CD4-positive, alpha-beta T cell treated with Interleukin-21 for 1 hour (primary cell): ENCODE measurements around the gene GSC2.
A peak's percentile ranks its signal among the peaks of the same experiment; 100 is the strongest.

Experiments
- DNase-seq: peaks from one replicate; pipeline ENCODE4 v3.0.0-alpha.2; 2020

GSC2 gene

GRCh38 chr22:19132693-19133400, 17.2 kb downstream of the GSC2 start:
- no peak for DNase-seq

- no peak for DNase-seq
These were observed 17.9 kb downstream of the GSC2 start for GRCh38 chr22:19132153-19132552.

DNA sequence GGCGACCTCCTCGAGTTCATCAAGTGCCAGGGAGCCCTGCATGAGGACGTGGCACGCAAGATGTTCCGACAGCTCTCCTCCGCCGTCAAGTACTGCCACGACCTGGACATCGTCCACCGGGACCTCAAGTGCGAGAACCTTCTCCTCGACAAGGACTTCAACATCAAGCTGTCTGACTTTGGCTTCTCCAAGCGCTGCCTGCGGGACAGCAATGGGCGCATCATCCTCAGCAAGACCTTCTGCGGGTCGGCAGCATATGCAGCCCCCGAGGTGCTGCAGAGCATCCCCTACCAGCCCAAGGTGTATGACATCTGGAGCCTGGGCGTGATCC, 18.4 kb downstream of the GSC2 start:
- no peak for DNase-seq

DNA sequence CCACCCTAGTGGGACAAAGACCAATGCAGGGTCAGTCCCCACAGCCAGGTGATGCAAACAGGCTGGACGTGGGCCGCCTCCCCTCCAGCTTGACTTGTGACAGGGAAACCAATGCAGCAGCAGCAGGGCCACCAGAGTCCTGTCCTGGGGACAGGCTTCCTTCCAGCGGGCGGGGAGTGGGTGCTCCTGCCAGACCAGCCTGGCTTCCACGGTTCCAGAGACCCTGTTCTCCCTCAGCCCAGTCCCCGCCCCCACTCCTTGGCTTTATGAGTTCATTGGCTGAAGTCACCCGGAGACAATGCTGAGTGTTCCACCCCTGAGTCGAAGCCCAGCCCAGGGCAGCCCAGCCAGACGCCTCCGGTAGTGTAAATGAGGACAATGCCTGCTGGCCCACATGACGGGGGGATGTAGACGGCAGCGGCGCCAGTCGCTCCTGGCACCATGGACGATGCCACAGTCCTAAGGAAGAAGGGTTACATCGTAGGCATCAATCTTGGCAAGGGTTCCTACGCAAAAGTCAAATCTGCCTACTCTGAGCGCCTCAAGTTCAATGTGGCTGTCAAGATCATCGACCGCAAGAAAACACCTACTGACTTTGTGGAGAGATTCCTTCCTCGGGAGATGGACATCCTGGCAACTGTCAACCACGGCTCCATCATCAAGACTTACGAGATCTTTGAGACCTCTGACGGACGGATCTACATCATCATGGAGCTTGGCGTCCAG, 19.0 kb downstream of the GSC2 start, which contains the start of gene TSSK2:
TSS of gene TSSK2 (plus strand) at position 350 of the 726 bp plus-strand sequence. CDS start at position 442, 92 bp downstream.
- DNase-seq: no peak

- no peak for DNase-seq
These were observed 20.2 kb downstream of the GSC2 start for GRCh38 chr22:19129871-19130270.

DNA sequence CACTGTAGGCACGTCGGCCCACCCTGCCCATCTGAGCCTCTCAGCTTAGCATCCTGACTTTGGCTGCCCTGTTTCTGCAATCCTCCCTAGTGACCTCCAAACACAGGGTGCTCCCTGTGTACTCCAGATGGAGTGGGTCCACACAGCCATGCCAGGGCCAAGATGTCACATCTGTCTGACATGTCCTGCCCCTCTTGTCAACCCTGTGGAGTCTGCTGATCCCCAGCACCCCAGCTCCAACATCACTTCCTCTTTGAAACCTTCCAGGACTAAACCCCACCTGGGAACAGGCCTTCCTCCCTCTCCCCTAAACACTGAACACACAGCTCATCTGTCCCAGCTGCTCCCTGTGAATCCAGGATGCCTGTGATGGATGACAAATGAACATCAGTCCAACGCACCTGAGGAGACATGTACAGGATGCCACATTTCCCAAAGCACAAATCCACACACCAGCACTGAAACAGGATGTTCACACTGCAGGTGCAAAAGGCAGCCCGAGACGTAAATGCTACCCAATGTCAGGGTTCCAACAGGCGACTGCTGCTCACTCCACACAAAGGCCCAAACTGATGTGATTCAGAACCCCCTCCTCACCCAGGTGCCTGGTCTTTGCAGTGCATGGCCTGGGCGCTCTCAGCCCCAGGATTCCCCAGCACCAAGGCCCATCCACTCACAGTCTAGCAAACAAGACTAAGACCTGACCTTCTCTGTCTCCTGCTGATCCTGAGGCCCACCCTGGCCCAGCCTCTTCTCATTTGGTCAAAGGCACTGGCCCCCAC, 21.0 kb downstream of the GSC2 start:
- DNase-seq: no peak

DNA sequence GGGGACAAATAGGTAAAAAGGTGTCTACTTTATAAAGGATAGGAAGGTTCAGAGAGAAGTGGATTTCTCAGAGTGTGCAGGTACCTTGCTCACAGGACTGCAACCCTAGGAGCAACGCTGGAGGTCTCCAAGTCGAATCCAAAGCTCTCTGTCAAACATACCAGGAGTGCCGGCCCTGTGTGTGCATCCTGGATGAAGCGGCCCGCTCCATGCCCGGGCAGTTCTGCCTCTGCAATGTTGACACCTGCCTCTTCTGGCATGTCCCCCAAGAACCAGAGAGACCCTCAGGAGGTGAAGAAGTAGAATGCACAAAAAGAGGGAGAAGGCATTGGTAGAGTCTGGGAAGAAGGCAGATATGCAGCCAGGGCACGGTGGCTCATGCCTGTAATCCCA, 22.1 kb downstream of the GSC2 start:
- DNase-seq: no peak

DNA sequence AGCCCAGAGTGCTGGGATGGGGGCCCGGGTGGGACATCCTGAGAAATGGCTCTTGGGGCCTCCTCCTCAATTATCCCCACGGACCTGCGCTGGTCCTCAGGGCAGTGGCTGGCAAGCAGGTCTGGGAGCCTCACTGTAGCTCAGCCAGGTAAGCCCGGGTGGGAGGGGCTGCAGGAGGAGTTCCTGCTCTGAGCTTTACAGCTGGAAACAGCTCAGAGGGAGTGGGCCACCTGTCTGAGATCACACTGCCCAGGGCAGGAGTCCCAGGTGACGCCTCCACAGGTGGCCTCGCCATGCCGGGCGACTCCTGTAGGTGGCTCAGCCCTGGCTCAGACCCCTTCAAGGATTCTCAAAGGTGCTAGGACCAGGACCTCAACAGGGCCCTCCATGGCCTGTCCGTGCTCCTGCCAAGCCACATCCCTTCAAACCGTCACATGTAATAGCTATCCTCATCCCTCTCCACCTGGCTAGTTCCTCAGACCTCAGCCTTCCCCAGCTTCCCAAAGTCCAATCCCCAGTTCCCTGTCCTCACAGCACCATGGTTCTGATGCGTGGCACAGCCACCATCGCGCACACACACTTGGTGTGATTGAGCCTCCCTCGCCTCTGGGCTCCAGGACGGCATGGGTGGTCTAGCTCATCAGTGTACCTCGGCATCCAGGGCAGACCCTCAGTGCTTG, 22.6 kb downstream of the GSC2 start:
- no peak for DNase-seq

- DNase-seq: no peak
These were observed 23.5 kb downstream of the GSC2 start for GRCh38 chr22:19126309-19127273.

- no peak for DNase-seq
These were observed 24.4 kb downstream of the GSC2 start for GRCh38 chr22:19125474-19126308.

DNA sequence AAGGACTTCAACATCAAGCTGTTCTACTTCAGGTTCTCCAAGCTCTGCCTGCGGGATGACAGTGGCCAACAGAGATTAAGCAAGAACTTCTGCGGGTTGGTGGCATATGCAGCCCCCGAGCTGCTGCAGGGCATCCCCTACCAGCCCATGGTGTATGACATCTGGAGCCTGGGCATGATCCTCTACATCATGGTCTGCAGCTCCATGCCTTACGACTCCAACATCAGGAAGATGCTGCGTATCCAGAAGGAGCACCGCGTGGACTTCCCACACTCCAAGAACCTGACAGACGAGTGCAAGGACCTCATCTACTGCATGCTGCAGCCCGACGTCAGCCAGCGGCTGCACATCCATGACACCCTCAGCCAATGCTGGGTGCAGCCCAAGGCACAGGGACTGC, 25.1 kb downstream of the GSC2 start:
- no peak for DNase-seq

DNA sequence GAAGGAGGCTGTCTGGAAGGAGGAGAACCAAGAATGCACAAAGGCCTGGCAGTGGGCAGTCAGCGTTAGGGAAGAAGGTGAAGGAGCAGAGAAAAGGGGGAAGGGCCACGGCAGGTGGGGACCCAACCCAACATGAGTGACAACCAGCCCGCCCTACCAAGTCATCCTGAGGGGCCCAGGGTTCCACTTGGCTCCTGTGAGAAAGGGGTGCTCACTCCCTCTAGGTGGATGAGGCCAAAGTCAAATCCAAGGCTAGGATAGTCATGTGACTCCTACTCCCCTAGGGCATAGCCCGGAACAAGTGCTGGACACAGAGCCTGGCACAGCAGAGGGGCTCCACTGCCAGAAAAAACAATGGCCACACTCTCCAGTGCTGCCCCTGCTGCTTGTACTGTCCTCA, 25.7 kb downstream of the GSC2 start:
- no peak for DNase-seq

GRCh38 chr22:19123936-19124335, 26.2 kb downstream of the GSC2 start:
- DNase-seq: no peak

DNA sequence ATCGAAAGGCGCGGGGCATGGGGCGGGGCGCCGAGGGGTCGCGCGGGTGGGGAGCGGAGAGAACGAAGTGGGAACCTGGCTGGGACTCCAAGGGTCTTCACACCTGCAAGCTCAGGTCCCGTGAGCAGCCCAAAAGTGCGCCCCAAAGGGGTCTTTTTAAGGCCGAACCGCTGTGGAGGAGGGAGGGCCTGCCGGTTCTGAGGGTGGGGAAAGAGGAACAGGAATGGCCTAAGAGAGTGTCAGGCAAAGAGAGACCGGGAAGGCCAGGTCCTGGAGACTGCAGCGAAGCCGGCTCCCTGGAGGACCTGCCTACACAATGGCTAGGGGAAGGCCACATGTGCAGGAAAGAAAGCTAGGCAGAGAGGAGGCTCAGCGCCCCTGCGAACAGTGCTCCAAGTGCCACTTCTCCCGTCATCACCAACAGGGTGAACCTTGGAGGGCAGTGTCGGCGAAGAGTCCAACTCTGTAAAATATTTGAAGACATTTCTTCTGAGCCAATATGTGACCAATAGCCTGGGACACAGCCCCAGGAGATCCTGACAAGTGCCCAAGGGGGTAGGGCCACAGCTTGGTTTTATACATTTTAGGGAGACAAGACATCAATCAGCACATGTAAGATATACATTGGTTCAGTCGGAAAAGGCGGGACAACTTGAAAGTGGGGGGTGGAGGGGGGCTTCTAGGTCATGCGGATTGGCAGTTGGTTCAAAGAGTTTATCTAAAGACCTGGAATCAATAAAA, 27.2 kb downstream of the GSC2 start:
- no peak for DNase-seq

DNA sequence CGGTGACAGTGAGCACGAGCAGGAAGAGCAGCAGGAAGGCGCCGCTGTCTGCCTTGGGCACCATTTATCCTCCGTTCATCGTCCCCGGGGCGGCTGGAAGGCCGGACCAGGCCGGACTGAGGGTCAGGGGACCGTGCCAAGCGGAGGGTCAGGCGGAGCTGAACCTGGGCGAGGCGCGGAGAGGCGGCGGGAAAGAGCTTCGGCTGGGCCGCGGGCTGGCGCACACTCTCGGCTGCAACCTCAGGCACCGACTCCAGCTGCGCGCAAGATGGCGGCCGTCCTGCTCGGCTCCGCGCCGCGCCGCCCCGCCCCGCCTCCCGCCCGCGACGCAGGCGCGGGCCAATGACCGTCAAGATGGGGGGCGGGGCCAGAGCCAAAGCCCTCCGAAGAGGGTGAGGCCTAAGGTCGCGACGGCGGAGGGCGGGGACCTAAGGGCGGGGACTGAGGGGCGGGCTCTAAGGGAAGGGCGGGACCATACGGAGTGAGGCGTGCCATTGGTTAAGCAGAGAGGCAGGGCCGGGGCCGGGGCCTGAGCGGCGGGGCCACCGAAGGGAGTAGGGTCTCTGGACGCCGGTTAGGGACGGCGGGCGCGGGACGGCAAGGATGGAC, 27.8 kb downstream of the GSC2 start, which contains the start of gene DGCR2:
TSS of gene DGCR2 (minus strand) at position 270 of the 609 bp plus-strand sequence. CDS start at position 64, 206 bp downstream.
- peak; percentile 96 for DNase-seq

DNA sequence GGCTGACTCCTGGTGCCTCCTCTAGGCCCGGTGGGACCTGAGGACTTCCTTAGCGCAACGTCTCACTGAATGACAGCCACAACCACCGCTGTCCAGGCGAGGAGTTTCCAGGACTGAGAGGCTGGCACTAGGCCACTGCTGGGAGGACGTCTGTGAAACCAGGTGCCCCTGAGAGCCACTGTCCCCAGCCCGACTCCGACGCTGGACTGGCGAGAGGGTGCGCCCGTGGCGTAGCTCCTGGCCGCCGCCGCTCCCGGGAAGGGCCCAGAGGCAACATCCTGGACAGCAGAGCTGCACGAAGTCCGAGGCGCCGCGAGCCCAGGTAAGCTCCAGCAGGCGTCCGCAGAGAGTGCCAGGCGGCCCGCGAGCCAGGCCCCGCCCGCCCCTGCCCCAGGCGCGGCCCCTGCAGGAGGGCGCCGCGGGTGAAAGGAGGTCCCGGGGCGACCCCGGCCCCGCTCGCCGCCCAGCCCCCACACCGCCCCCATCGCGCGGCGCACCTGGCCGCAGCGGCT, 28.4 kb downstream of the GSC2 start:
- peak; percentile 19 for DNase-seq

GRCh38 chr22:19120829-19121630, 29.1 kb downstream of the GSC2 start:
- DNase-seq: no peak

GRCh38 chr22:19119949-19120348, 30.1 kb downstream of the GSC2 start:
- DNase-seq: no peak
